K562 (cell line): ENCODE data around the gene ZNF652. TPM values are rescaled to one million over a fixed set of nuclear protein-coding genes. Genes with fewer than 3 reads are reported as not detected.

Experiments used
- BRF2 ChIP-seq: IDR thresholded peaks from 3 replicates; pipeline ENCODE4 v1.6.1; 2011; ENCODE audit warnings: borderline replicate concordance, mild to moderate bottlenecking; ENCODE audit not compliant: insufficient read length, insufficient read depth
- SETDB1 ChIP-seq: IDR thresholded peaks from one replicate; pipeline ENCODE4 v1.6.1; 2012; ENCODE audit warnings: low read length, control low read depth, inconsistent platforms
- STAT6 ChIP-seq: sonication (generic); formaldehyde crosslinking; IDR thresholded peaks from 2 replicates; pipeline ENCODE4 v1.8.1; 2023; ENCODE audit warnings: mild to moderate bottlenecking, missing genetic modification reagents
- ZNF76 ChIP-seq: fragments of 250-450 bp; sonication (Bioruptor Pico); IDR thresholded peaks from 2 replicates; pipeline ENCODE4 v1.4.0; 2020; ENCODE audit warnings: mild to moderate bottlenecking, moderate library complexity, borderline replicate concordance
- polyA plus RNA-seq, 8 experiments: library from polyadenylated mRNA; depleted of rRNA in 4 of 8; stranded (reverse) in 5 of 8; unstranded in 3 of 8; fragments of >200 nt; fragmentation: Nextera tagmentation in 2 of 8; fragmentation: Illumina TruSeq in 1 of 8; extraction: Ambion mirVana in 2 of 8; extraction: Trizol in 1 of 8; gene quantifications; 2 replicates each; pipeline versions ENCODE4 v1.2.1 to v1.2.3, GENCODE V29; 2011 to 2014; ENCODE audit warnings: inconsistent platforms in 1 of 8, missing spikeins in 1 of 8
- total RNA-seq, 7 experiments: library from RNA; depleted of rRNA in 6 of 7; stranded (reverse); fragments of >200 nt in 6 of 7; fragmentation: Illumina TruSeq in 2 of 7; extraction: Trizol in 2 of 7; gene quantifications; 2 replicates each; pipeline versions ENCODE4 v1.2.1 to v1.2.3, GENCODE V29; 2011 to 2021; ENCODE audit warnings: low replicate concordance in 1 of 7
- TF ChIP-seq, protein P1 (sequence below): fragments of 250-450 bp; sonication (Bioruptor Pico); IDR thresholded peaks from 2 replicates; pipeline ENCODE4 v1.8.0; 2021; ENCODE audit warnings: mild to moderate bottlenecking, moderate library complexity

Gene ZNF652
- total and polyA plus RNA-seq, 9 of the 15 experiments (the other 6 are each of a cell fraction or from before 2014, with no cell fraction given): 5.1 to 15.5 (median 7.8) TPM

DNA sequence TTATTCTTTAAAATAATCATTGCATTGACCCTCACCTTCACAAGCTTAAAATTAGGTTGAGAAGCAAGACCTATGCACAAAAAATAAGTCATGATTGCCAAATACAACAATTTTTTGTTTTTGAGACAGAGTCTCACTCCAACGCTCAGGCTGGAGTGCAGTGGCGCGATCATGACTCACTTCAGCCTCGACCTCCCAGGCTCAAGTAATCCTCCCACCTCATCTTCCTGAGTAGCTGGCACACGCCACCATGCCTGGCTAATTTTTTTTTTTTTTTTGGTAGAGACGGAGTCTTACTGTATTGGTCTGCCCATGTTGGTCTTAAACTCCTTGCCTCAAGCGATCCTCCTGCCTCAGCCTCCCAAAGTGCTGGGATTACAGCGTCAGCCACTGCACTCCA, 24.2 kb downstream of the ZNF652 start (continued):
- no peak for TF ChIP-seq STAT6 (CRISPR knock-in tag)
- TF ChIP-seq ZNF76 (CRISPR knock-in tag): no peak
- TF ChIP-seq, protein P1, sequence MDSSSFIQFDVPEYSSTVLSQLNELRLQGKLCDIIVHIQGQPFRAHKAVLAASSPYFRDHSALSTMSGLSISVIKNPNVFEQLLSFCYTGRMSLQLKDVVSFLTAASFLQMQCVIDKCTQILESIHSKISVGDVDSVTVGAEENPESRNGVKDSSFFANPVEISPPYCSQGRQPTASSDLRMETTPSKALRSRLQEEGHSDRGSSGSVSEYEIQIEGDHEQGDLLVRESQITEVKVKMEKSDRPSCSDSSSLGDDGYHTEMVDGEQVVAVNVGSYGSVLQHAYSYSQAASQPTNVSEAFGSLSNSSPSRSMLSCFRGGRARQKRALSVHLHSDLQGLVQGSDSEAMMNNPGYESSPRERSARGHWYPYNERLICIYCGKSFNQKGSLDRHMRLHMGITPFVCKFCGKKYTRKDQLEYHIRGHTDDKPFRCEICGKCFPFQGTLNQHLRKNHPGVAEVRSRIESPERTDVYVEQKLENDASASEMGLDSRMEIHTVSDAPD (CRISPR knock-in tag): no peak
- TF ChIP-seq SETDB1: no peak
- TF ChIP-seq BRF2: no peak
